Hepatocyte (in vitro differentiated cells): ENCODE measurements around the gene KHNYN. TPM values are rescaled to one million over a fixed set of nuclear protein-coding genes. Genes with fewer than 3 reads are reported as not detected.

Experiments
- DNase-seq: peaks from one replicate; pipeline ENCODE4 v3.0.0-alpha.2; 2016; ENCODE audit warnings: low spot score
- H2AFZ ChIP-seq: fragments of 200-600 bp; sonication (generic); 2 replicates; pipeline ENCODE4 v1.6.0; 2016; ENCODE audit warnings: antibody characterized with exemption, mild to moderate bottlenecking
- H3K27ac ChIP-seq: fragments of 200-600 bp; sonication (generic); 2 replicates; pipeline ENCODE4 v1.5.1; 2016; ENCODE audit warnings: mild to moderate bottlenecking
- H3K27me3 ChIP-seq: fragments of 200-600 bp; sonication (generic); 2 replicates; pipeline ENCODE4 v1.6.1; 2016
- H3K36me3 ChIP-seq: fragments of 200-600 bp; sonication (generic); replicated peaks from 2 replicates; pipeline ENCODE4 v1.5.1; 2016; ENCODE audit warnings: low read depth; ENCODE audit not compliant: insufficient read depth
- H3K4me1 ChIP-seq: fragments of 200-600 bp; sonication (generic); 2 replicates; pipeline ENCODE4 v1.5.1; 2016; ENCODE audit warnings: mild to moderate bottlenecking, moderate library complexity; ENCODE audit not compliant: insufficient read depth
- H3K4me2 ChIP-seq: fragments of 200-600 bp; sonication (generic); 2 replicates; pipeline ENCODE4 v1.6.0; 2016
- H3K4me3 ChIP-seq: fragments of 200-600 bp; sonication (generic); 2 replicates; pipeline ENCODE4 v1.5.1; 2016; ENCODE audit warnings: mild to moderate bottlenecking
- H3K79me2 ChIP-seq: fragments of 200-600 bp; sonication (generic); 2 replicates; pipeline ENCODE4 v1.6.0; 2017; ENCODE audit warnings: mild to moderate bottlenecking
- H3K9me2 ChIP-seq: fragments of 200-600 bp; sonication (generic); replicated peaks from 2 replicates; pipeline ENCODE4 v1.6.0; 2017; ENCODE audit warnings: mild to moderate bottlenecking; ENCODE audit not compliant: insufficient read depth
- H3K9me3 ChIP-seq: fragments of 200-600 bp; sonication (generic); 2 replicates; pipeline ENCODE4 v1.5.1; 2016; ENCODE audit warnings: low read depth, mild to moderate bottlenecking
- H4K20me1 ChIP-seq: fragments of 200-600 bp; sonication (generic); 2 replicates; pipeline ENCODE4 v1.6.0; 2016; ENCODE audit warnings: mild to moderate bottlenecking; ENCODE audit not compliant: insufficient read depth, poor library complexity, severe bottlenecking
- CTCF ChIP-seq: fragments of 200-600 bp; sonication (generic); IDR thresholded peaks from 2 replicates; pipeline ENCODE4 v1.5.1; 2016; ENCODE audit warnings: antibody characterized with exemption, mild to moderate bottlenecking; ENCODE audit not compliant: poor library complexity
- EZH2 ChIP-seq: fragments of 200-600 bp; sonication (generic); IDR thresholded peaks from 2 replicates; pipeline ENCODE4 v1.6.1; 2016; ENCODE audit warnings: antibody characterized with exemption, mild to moderate bottlenecking, borderline replicate concordance
- EZH2phosphoT487 ChIP-seq: fragments of 200-600 bp; sonication (generic); IDR thresholded peaks from one replicate; pipeline ENCODE4 v1.6.1; 2018; ENCODE audit warnings: antibody characterized with exemption, mild to moderate bottlenecking, low read depth, moderate library complexity; ENCODE audit not compliant: unreplicated experiment, severe bottlenecking
- WGBS: methylation state at CpG from one replicate; pipeline ENCODE4 v1.1.6; 2016; ENCODE audit warnings: low lambda C conversion rate; ENCODE audit errors: missing lambda C conversion rate; 5-methylcytosine and 5-hydroxymethylcytosine counted together
- polyA plus RNA-seq: library from polyadenylated mRNA; unstranded; fragments of >200 nt; fragmentation: Nextera tagmentation; extraction: Ambion mirVana; gene quantifications from 2 replicates; pipeline ENCODE4 v1.2.1, GENCODE V29; 2016
- total RNA-seq: library from RNA; depleted of rRNA; stranded (reverse); fragments of >200 nt; gene quantifications from 2 replicates; pipeline ENCODE4 v1.2.3, GENCODE V29; 2014

The KHNYN gene
- total and polyA plus RNA-seq, 2 experiments from 2014 or later: 36.4 to 90.5 TPM

GRCh38 chr14:24397639-24398292, 32.0 kb upstream of the KHNYN start:
- Histone ChIP-seq H3K4me3 (no peak overlapping the region), H3K27ac (peak overlapping the region; percentile 95), H4K20me1 (no peaks in the 10 kb centered on the region), H3K4me1 (peaks cover 46% of the 10 kb centered on the region), H3K27me3 (no peaks in the 10 kb centered on the region), H3K9me3 (no peaks in the 10 kb centered on the region), H3K36me3 (no peaks in the 10 kb centered on the region), H3K79me2 (peaks cover 39% of the 10 kb centered on the region), H3K4me2 (peak overlapping the region; percentile 92), H2AFZ (no peak overlapping the region), H3K9me2 (no peaks in the 10 kb centered on the region)
- TF ChIP-seq CTCF: no peak
- no peak for TF ChIP-seq EZH2phosphoT487
- TF ChIP-seq EZH2: no peak
- 55% methylated on average over 6 of the region's 6 CpGs for WGBS
- DNase-seq: no peak

- Histone ChIP-seq H3K9me3 (no peaks in the 10 kb centered on the region), H3K36me3 (no peaks in the 10 kb centered on the region), H3K79me2 (peaks cover 44% of the 10 kb centered on the region), H3K9me2 (no peaks in the 10 kb centered on the region), H3K4me2 (peak overlapping the region; percentile 92), H2AFZ (peak overlapping the region; percentile 36), H3K4me1 (peaks cover 48% of the 10 kb centered on the region), H3K4me3 (peak overlapping the region; percentile 60), H3K27me3 (no peaks in the 10 kb centered on the region), H3K27ac (peak overlapping the region; percentile 95), H4K20me1 (peaks cover under 1% of the 10 kb centered on the region)
- peak; percentile 73 for DNase-seq
- 13% methylated on average over 6 of the region's 7 CpGs for WGBS
- TF ChIP-seq EZH2phosphoT487: no peak
- TF ChIP-seq CTCF: no peak
- no peak for TF ChIP-seq EZH2
Observed at GRCh38 chr14:24398293-24398652, 31.5 kb upstream of the KHNYN start.

GRCh38 chr14:24398653-24399446, 30.9 kb upstream of the KHNYN start, which contains the start of gene NYNRIN:
NYNRIN (plus strand) TSS chr14:24399003; CDS start chr14:24399247, 244 bp downstream.
- no peaks in the 10 kb centered on the region for H3K9me3 ChIP-seq
- H3K4me1 ChIP-seq: peaks cover 54% of the 10 kb centered on the region
- no peak for TF ChIP-seq CTCF
- no peak for TF ChIP-seq EZH2phosphoT487
- TF ChIP-seq EZH2: no peak
- H3K27ac ChIP-seq: peak within 1 kb of the TSS; percentile 95
- H3K4me3 ChIP-seq: peak within 1 kb of the TSS; percentile 60
- no peaks in the 10 kb centered on the region for H3K36me3 ChIP-seq
- peak within 1 kb of the TSS; percentile 37 for H2AFZ ChIP-seq
- no peaks in the 10 kb centered on the region for H3K9me2 ChIP-seq
- peaks cover 49% of the 10 kb centered on the region for H3K79me2 ChIP-seq
- DNase-seq: peak; percentile 79
- peak within 1 kb of the TSS; percentile 92 for H3K4me2 ChIP-seq
- 0% methylated on average over 8 of the region's 57 CpGs for WGBS
- peaks cover 5% of the 10 kb centered on the region for H4K20me1 ChIP-seq
- H3K27me3 ChIP-seq: no peaks in the 10 kb centered on the region
